Skeletal muscle tissue (tissue), 4 donors: Measurements from ENCODE around the gene ABCC2. TPM values are rescaled to one million over a fixed set of nuclear protein-coding genes. Genes with fewer than 3 reads are reported as not detected.

Experiments
- H3K27ac ChIP-seq: one replicate; pipeline ENCODE4 v1.7.0; 2013; ENCODE audit warnings: mild to moderate bottlenecking, low read depth, low read length, inconsistent platforms
- H3K27me3 ChIP-seq, 3 donors: one replicate each; pipeline ENCODE4 v1.7.0; 2013; ENCODE audit warnings: low read length in 3 of 3; ENCODE audit not compliant: control insufficient read depth in 3 of 3, insufficient read depth in 3 of 3
- H3K36me3 ChIP-seq, 3 donors: one replicate each; pipeline ENCODE4 v1.7.0; 2013; ENCODE audit warnings: low read length in 3 of 3; ENCODE audit not compliant: control insufficient read depth in 3 of 3, insufficient read depth in 3 of 3
- H3K4me1 ChIP-seq, 3 donors: one replicate each; pipeline ENCODE4 v1.7.0; 2013; ENCODE audit warnings: low read length in 3 of 3, mild to moderate bottlenecking in 3 of 3; ENCODE audit not compliant: control insufficient read depth in 3 of 3, insufficient read depth in 3 of 3
- H3K4me3 ChIP-seq, 3 donors: one replicate each; pipeline ENCODE4 v1.7.0; 2013; ENCODE audit warnings: low read length in 3 of 3
- H3K9ac ChIP-seq, 3 donors: one replicate each; pipeline ENCODE4 v1.7.0; 2013; ENCODE audit warnings: low read length in 3 of 3, mild to moderate bottlenecking in 3 of 3, moderate library complexity in 2 of 3, low read depth in 1 of 3
- H3K9me3 ChIP-seq, 3 donors: one replicate each; pipeline ENCODE4 v1.7.0; 2013; ENCODE audit warnings: low read length in 3 of 3; ENCODE audit not compliant: control insufficient read depth in 3 of 3
- total RNA-seq: library from RNA; depleted of rRNA; stranded (reverse); fragments of >200 nt; gene quantifications from one replicate; pipeline ENCODE4 v1.2.3, GENCODE V29; 2014
- donor health status: Osteomylitis.

The ABCC2 gene
- total RNA-seq, 1 donor from 2014 or later = 1.6 TPM

DNA sequence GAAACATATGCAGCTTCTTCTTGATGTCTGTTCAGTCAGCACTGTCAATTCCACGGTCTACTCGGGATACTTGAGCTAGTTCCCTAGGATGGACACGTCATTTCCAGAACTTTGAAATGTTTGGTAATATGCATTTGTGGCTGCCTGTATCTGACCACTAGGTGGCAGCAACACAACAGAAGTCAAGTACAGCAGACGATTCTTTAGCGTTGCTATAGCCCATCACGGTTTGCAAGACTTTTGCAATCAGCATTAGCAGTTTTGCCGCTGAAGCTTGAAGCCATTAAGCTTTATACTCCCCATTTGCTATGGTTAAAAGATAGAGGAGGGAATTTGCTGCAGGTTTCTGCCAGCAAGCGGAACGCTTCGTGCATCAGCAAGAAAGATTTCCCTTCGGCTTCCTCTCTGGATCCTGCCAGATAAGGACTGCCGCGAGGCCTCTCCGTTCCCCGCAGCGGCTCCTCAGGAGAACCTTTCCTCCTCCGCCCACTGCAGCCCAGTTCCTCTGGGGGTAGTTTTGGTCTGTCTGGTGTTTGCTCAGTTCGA lies 63.5 kb downstream of the ABCC2 start:
- H3K9ac ChIP-seq = peak overlapping the region in 2 of 3 donors; percentile 23 to 69

DNA sequence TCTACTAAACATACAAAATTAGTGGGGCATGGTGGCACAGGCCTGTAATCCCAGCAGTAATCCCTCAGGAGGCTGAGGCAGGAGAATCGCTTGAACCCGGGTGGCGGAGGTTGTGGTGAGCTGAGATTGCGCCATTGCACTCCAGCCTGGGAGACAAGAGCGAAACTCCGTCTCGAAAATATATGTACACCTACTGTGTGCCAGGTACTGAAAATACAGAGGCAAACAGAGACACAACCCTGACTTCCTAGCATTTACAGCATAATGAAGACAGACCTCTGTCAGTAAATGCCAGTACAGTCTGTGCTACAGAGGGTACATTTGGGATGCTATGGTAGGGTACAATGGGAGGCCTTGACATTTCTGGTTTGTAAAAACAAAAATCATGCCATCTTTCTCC lies 66.6 kb downstream of the ABCC2 start:
- Histone ChIP-seq H3K4me1 (peaks cover 6 to 10% (median 8%) of the 10 kb centered on the region in 3 donors), H3K27me3 (no peaks in the 10 kb centered on the region), H3K4me3 (no peak overlapping the region), H3K9me3 (no peaks in the 10 kb centered on the region), H3K36me3 (peaks cover 2 to 23% (median 12%) of the 10 kb centered on the region in 3 donors), H3K9ac (no peak overlapping the region), H3K27ac (no peak overlapping the region)

More for the DNA sequence above, 63.5 kb downstream of the ABCC2 start:
- Histone ChIP-seq H3K27me3 (no peaks in the 10 kb centered on the region), H3K4me1 (peaks cover 6 to 10% (median 8%) of the 10 kb centered on the region in 3 donors), H3K4me3 (peak overlapping the region; percentile 39 to 70 (median 64)), H3K36me3 (peaks cover 2 to 17% (median 9%) of the 10 kb centered on the region in 3 donors), H3K27ac (no peak overlapping the region), H3K9me3 (no peaks in the 10 kb centered on the region)

DNA sequence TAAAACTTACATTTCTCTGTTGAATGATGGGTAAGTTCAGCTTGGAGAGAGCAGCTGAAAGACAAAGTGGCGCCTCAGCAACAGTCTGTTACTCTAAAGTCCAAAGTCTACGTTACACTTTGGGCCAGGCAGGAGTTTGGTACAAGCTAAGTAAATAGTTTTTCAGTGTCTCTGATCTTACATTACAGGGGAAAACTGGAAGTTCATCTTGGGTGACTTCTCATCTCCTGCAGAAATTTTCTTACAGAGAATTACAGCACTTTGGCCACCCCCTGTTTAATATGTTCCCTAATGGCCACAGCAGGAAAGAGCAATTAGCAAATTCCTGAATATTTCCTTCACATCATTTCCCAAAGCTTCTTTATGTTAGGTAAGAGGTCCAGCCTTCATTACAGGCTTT lies 67.1 kb downstream of the ABCC2 start:
- H3K4me1 ChIP-seq = peaks cover 6 to 10% (median 8%) of the 10 kb centered on the region in 3 donors
- no peak overlapping the region for H3K27ac ChIP-seq
- no peak overlapping the region for H3K9ac ChIP-seq
- peaks cover 2 to 19% (median 8%) of the 10 kb centered on the region in 3 donors for H3K36me3 ChIP-seq
- no peaks in the 10 kb centered on the region for H3K27me3 ChIP-seq
- no peak overlapping the region for H3K4me3 ChIP-seq
- no peaks in the 10 kb centered on the region for H3K9me3 ChIP-seq

DNA sequence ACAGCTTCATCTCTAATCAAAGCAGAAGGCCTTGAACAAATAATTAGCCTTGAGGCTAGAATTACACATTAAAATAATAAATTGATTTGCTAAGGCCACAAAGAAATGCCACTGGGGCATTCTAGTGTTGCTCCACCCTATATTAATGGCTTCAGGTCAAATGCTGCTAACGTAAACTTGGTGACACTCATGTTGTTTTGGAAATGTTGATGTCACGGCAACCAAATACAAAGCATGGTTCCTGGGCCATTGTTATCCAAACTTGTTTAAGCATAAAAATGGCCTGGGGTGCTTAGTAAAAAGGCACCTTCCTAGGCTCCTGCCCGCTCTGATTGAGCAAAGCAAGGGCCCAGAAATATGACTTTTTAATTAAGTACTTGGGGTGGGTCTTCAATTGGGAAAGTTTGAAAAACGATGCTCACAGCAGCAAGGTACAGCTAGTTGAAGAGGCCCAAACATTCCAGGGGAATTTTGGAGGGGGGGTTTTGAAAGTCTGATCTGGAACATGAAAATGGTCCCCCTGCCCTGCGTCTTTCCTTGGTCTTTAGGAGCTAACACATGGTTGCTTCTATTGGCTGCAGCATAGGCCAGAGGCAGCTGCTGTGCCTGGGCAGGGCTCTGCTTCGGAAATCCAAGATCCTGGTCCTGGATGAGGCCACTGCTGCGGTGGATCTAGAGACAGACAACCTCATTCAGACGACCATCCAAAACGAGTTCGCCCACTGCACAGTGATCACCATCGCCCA lies 67.8 kb downstream of the ABCC2 start:
- H3K27ac ChIP-seq = no peak overlapping the region
- H3K4me1 ChIP-seq = peaks cover 6 to 10% (median 8%) of the 10 kb centered on the region in 3 donors
- peaks cover 2 to 19% (median 7%) of the 10 kb centered on the region in 3 donors for H3K36me3 ChIP-seq
- H3K4me3 ChIP-seq = no peak overlapping the region
- H3K9me3 ChIP-seq = no peaks in the 10 kb centered on the region
- H3K9ac ChIP-seq = no peak overlapping the region
- H3K27me3 ChIP-seq = no peaks in the 10 kb centered on the region

DNA sequence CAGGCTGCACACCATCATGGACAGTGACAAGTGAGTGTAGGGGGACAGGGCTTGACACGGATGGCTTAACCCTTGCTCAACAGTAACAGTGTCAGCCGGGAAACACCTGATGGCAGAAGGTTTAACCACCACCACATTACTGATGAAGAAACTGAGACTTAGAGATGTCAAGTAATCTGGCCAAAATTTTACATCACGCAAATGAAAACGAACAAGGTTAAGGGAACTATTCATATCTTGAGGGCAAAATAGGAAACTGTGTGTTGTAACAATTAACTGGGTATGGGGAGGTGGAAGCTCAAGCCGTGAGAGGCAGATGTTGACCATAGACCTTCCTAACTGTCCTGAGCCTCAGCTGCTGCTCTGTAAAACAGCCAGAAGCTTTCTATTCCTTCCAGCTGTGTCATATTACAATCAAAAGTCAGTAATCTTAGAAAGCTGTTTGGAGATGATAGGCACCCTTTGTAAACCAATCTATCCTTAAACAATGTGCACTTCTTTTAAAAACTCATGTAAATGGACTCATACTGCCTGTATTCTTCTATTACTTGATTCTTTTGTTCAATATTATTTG lies 68.4 kb downstream of the ABCC2 start:
- Histone ChIP-seq H3K4me1 (peaks cover 6 to 10% (median 8%) of the 10 kb centered on the region in 3 donors), H3K36me3 (peaks cover 2 to 19% (median 7%) of the 10 kb centered on the region in 3 donors)

DNA sequence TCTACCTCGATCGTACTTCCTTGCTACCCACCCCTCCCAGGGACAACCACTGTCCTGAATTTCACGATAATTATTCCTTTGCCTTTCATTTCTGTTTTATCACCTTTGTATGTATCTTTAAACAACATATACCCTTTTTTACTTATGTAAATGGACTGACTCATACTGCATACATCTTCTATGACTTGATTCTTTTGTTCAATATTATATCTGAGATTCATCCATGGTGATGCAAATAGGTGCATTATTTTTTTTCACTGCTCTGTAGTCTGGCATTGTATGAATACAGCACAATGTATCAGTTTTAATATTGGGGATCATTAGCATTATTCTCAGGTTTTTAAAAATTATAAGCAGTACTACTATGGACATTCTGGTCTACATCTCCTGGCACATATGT lies 69.4 kb downstream of the ABCC2 start:
- no peaks in the 10 kb centered on the region for H3K27me3 ChIP-seq
- no peak overlapping the region for H3K4me3 ChIP-seq
- no peaks in the 10 kb centered on the region for H3K9me3 ChIP-seq
- peaks cover 0 to 1% (median 0%) of the 10 kb centered on the region in 3 donors for H3K4me1 ChIP-seq
- no peak overlapping the region for H3K27ac ChIP-seq
- peaks cover 2 to 19% (median 7%) of the 10 kb centered on the region in 3 donors for H3K36me3 ChIP-seq
- H3K9ac ChIP-seq = no peak overlapping the region

More for the DNA sequence above, 68.4 kb downstream of the ABCC2 start:
- no peaks in the 10 kb centered on the region for H3K9me3 ChIP-seq
- H3K9ac ChIP-seq = no peak overlapping the region
- H3K4me3 ChIP-seq = no peak overlapping the region
- H3K27me3 ChIP-seq = no peaks in the 10 kb centered on the region
- no peak overlapping the region for H3K27ac ChIP-seq

DNA sequence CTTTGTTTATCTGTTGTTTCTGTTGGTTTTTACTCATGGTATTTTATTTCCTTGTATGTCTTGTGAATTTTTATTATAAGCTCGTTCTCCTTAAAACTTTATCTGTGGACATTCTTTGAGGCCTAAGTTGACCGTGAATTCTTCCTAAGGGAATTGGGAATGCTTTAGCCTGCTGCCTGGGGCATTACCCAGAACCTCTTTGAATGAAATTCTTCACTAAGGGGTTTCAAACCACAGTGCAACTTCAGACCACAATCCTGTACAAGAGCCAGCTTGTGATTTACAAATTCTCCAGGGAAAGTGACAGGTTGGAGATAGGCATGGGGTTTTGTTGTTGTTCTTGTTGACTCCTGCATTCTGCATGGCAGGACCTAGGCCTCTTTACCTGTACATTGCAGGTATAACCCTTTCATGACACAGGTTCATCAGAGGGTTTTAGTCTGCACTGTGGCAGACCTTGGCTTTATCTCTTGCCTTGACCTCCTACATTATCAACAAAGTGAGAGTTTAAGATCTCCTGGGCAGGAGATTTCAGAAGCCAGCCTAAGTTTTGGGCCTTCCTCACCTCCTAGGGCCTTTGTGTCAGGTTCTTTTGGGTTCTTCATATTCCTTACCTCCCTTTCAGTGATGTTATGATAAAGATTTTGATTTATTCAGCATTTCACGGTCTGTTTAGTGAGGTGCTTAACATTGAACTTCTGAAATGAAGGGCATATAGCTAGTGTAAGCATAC lies 70.2 kb downstream of the ABCC2 start:
- Histone ChIP-seq H3K4me3 (no peak overlapping the region), H3K9me3 (no peaks in the 10 kb centered on the region), H3K4me1 (no peaks in the 10 kb centered on the region), H3K27ac (no peak overlapping the region), H3K27me3 (no peaks in the 10 kb centered on the region), H3K36me3 (peaks cover 2 to 19% (median 7%) of the 10 kb centered on the region in 3 donors), H3K9ac (no peak overlapping the region)

DNA sequence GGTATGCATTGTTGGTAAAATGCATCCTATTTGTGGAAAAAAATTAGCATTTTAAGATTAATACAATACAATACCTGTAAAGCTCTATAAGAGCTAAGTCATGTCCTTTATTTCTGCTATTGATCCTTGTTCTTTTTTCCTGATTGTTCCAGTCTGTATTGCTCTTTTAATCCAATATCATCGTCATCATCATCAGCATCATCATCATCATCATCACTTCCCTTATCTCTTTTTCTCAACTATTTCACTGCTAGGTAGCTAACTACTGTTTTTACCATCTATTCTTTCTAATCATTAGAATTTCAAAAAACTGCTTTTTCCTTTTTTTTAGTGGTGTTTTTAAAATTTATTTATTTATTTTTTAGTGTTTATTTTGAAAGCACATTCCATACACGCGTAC lies 71.2 kb downstream of the ABCC2 start:
- no peak overlapping the region for H3K4me3 ChIP-seq
- H3K4me1 ChIP-seq = no peaks in the 10 kb centered on the region
- H3K27me3 ChIP-seq = no peaks in the 10 kb centered on the region
- H3K9ac ChIP-seq = no peak overlapping the region
- H3K9me3 ChIP-seq = no peaks in the 10 kb centered on the region
- peaks cover 0 to 16% (median 2%) of the 10 kb centered on the region in 3 donors for H3K36me3 ChIP-seq
- H3K27ac ChIP-seq = no peak overlapping the region

DNA sequence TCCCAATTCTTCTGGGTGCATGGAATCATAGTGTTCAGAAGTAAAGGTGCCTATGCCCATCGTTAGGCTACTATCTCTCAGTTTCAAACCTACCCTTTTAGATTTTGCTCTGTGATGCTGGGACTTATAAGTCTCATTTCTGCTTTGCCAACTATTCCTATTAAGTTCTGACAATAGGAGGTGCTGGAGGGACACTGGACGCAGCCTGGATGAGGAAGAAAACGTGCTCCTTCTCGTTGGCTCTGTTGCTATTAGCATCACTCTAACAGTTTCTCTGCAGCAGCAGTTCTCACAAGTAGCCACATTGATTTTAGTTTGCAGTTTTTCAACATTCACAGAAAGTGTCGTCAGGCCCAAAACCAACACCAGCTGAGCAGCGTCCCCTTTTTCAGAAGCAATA lies 72.4 kb downstream of the ABCC2 start:
- Histone ChIP-seq H3K9me3 (no peaks in the 10 kb centered on the region), H3K9ac (no peak overlapping the region), H3K36me3 (peaks cover 0 to 14% (median 2%) of the 10 kb centered on the region in 3 donors), H3K4me1 (no peaks in the 10 kb centered on the region), H3K4me3 (no peak overlapping the region), H3K27ac (no peak overlapping the region), H3K27me3 (no peaks in the 10 kb centered on the region)
